SK-N-SH treated with all-trans-retinoic acid at 6 μM for 48 hours (cell line): Measurements from ENCODE around the gene CCDC78.

Experiments
- ATAC-seq: fragments of 200-7000 bp; cut with Tn5 transposase; 3 replicates; pipeline ENCODE4 v1.9.1; 2020; ENCODE audit warnings: mild to moderate bottlenecking, moderate library complexity
- ARNTL ChIP-seq: fragments of 450-650 bp; formaldehyde crosslinking; IDR thresholded peaks from 2 replicates; pipeline ENCODE4 v1.5.0; 2020; ENCODE audit warnings: low read depth, mild to moderate bottlenecking, moderate library complexity, borderline replicate concordance
- BACH2 ChIP-seq: fragments of 250-450 bp; sonication (Bioruptor Pico); IDR thresholded peaks from 2 replicates; pipeline ENCODE4 v1.9.0; 2021; ENCODE audit warnings: mild to moderate bottlenecking, borderline replicate concordance
- CREB5 ChIP-seq: fragments of 250-450 bp; sonication (Bioruptor Pico); IDR thresholded peaks from 2 replicates; pipeline ENCODE4 v1.5.1; 2020; ENCODE audit warnings: low read depth, mild to moderate bottlenecking, moderate library complexity
- CSDC2 ChIP-seq: fragments of 250-450 bp; sonication (Bioruptor Pico); IDR thresholded peaks from 2 replicates; pipeline ENCODE4 v1.5.0; 2020; ENCODE audit warnings: mild to moderate bottlenecking, moderate library complexity
- CSRNP3 ChIP-seq: fragments of 250-450 bp; sonication (Bioruptor Pico); IDR thresholded peaks from 2 replicates; pipeline ENCODE4 v1.5.1; 2021; ENCODE audit warnings: mild to moderate bottlenecking, moderate library complexity
- ESRRG ChIP-seq: fragments of 250-450 bp; sonication (Bioruptor Pico); IDR thresholded peaks from 2 replicates; pipeline ENCODE4 v1.6.1; 2021; ENCODE audit warnings: mild to moderate bottlenecking
- GLIS3 ChIP-seq: fragments of 250-450 bp; sonication (Bioruptor Pico); IDR thresholded peaks from 2 replicates; pipeline ENCODE4 v1.5.0; 2020; ENCODE audit warnings: mild to moderate bottlenecking, moderate library complexity
- ISL1 ChIP-seq: fragments of 250-450 bp; sonication (Bioruptor Pico); IDR thresholded peaks from 2 replicates; pipeline ENCODE4 v2.1.2; 2022; ENCODE audit warnings: mild to moderate bottlenecking, moderate library complexity
- OSR1 ChIP-seq: fragments of 250-450 bp; sonication (Bioruptor Pico); IDR thresholded peaks from 2 replicates; pipeline ENCODE4 v1.8.0; 2022; ENCODE audit warnings: moderate library complexity, mild to moderate bottlenecking, inconsistent platforms
- PATZ1 ChIP-seq: fragments of 250-450 bp; sonication (Bioruptor Pico); IDR thresholded peaks from 2 replicates; pipeline ENCODE4 v1.8.0; 2020; ENCODE audit warnings: mild to moderate bottlenecking, moderate library complexity, borderline replicate concordance
- POU6F1 ChIP-seq: fragments of 250-450 bp; sonication (Bioruptor Pico); IDR thresholded peaks from 2 replicates; pipeline ENCODE4 v1.8.0; 2021; ENCODE audit warnings: low read depth, mild to moderate bottlenecking, moderate library complexity, borderline replicate concordance
- PPARA ChIP-seq: fragments of 250-450 bp; sonication (Bioruptor Pico); IDR thresholded peaks from 2 replicates; pipeline ENCODE4 v1.5.0; 2020; ENCODE audit warnings: mild to moderate bottlenecking, borderline replicate concordance
- SNAI2 ChIP-seq: fragments of 250-450 bp; sonication (Bioruptor Pico); IDR thresholded peaks from 2 replicates; pipeline ENCODE4 v1.5.0; 2020; ENCODE audit warnings: mild to moderate bottlenecking, moderate library complexity
- TCF4 ChIP-seq: fragments of 250-450 bp; sonication (Bioruptor Pico); IDR thresholded peaks from 2 replicates; pipeline ENCODE4 v1.8.0; 2021; ENCODE audit warnings: mild to moderate bottlenecking, moderate library complexity, borderline replicate concordance
- TOX ChIP-seq: fragments of 250-450 bp; sonication (Bioruptor Pico); IDR thresholded peaks from 2 replicates; pipeline ENCODE4 v1.8.0; 2021; ENCODE audit warnings: mild to moderate bottlenecking, moderate library complexity, borderline replicate concordance
- TSHZ2 ChIP-seq: fragments of 250-450 bp; sonication (Bioruptor Pico); IDR thresholded peaks from 2 replicates; pipeline ENCODE4 v1.5.0; 2020; ENCODE audit warnings: mild to moderate bottlenecking, moderate library complexity
- ZC3H10 ChIP-seq: fragments of 250-450 bp; sonication (Bioruptor Pico); IDR thresholded peaks from 2 replicates; pipeline ENCODE4 v1.5.1; 2021; ENCODE audit warnings: mild to moderate bottlenecking, moderate library complexity
- ZFP3 ChIP-seq: fragments of 250-450 bp; sonication (Bioruptor Pico); IDR thresholded peaks from 2 replicates; pipeline ENCODE4 v1.5.0; 2020; ENCODE audit warnings: mild to moderate bottlenecking, moderate library complexity
- ZFP30 ChIP-seq: fragments of 450-650 bp; formaldehyde crosslinking; IDR thresholded peaks from 2 replicates; pipeline ENCODE4 v1.5.0; 2022; ENCODE audit warnings: mild to moderate bottlenecking, moderate library complexity
- ZNF565 ChIP-seq: fragments of 450-650 bp; formaldehyde crosslinking; conservative IDR thresholded peaks from 2 replicates; pipeline ENCODE4 v1.5.0; 2020; ENCODE audit warnings: low read depth, mild to moderate bottlenecking, moderate library complexity
- ZNF70 ChIP-seq: fragments of 450-650 bp; formaldehyde crosslinking; IDR thresholded peaks from 2 replicates; pipeline ENCODE4 v1.5.0; 2020; ENCODE audit warnings: mild to moderate bottlenecking, moderate library complexity
- ZNF8 ChIP-seq: fragments of 450-650 bp; formaldehyde crosslinking; IDR thresholded peaks from 2 replicates; pipeline ENCODE4 v1.5.0; 2020; ENCODE audit warnings: mild to moderate bottlenecking, moderate library complexity

CCDC78 gene

GRCh38 chr16:741986-742629 lies 15.9 kb upstream of the CCDC78 start:
- ATAC-seq: no peak
- TF ChIP-seq ZNF8 (CRISPR knock-in tag) (no peak), POU6F1 (CRISPR knock-in tag) (no peak), TSHZ2 (CRISPR knock-in tag) (no peak), SNAI2 (CRISPR knock-in tag) (no peak), ZFP3 (no peak), TOX (no peak), CSRNP3 (CRISPR knock-in tag) (no peak), PATZ1 (CRISPR knock-in tag) (no peak), CREB5 (CRISPR knock-in tag) (no peak), ARNTL (CRISPR knock-in tag) (no peak), ZNF565 (CRISPR knock-in tag) (no peak), ISL1 (CRISPR knock-in tag) (no peak), ESRRG (CRISPR knock-in tag) (no peak), ZC3H10 (CRISPR knock-in tag) (no peak), PPARA (no peak), ZNF70 (CRISPR knock-in tag) (no peak), OSR1 (no peak), ZFP30 (no peak), GLIS3 (CRISPR knock-in tag) (no peak)

GRCh38 chr16:740764-741505 lies 14.7 kb upstream of the CCDC78 start, which contains the start of gene CIAO3:
Gene CIAO3, minus strand, starts transcription at chr16:740997. Its CDS starts 12 bp downstream, at chr16:740985.
- ATAC-seq: peak; percentile 88
- TF ChIP-seq ZFP3 (no peak), ZNF70 (CRISPR knock-in tag) (no peak), PATZ1 (CRISPR knock-in tag) (no peak), ZNF8 (CRISPR knock-in tag) (no peak), OSR1 (no peak), SNAI2 (CRISPR knock-in tag) (no peak), ESRRG (CRISPR knock-in tag) (no peak), TSHZ2 (CRISPR knock-in tag) (no peak), ZFP30 (no peak), ZC3H10 (CRISPR knock-in tag) (no peak), TCF4 (CRISPR knock-in tag) (no peak), BACH2 (CRISPR knock-in tag) (no peak), ARNTL (CRISPR knock-in tag) (no peak), ZNF565 (CRISPR knock-in tag) (no peak), GLIS3 (CRISPR knock-in tag) (no peak), TOX (no peak), PPARA (no peak), CSDC2 (CRISPR knock-in tag) (no peak)
